ENCODE data around the gene PDGFB.

DNA sequence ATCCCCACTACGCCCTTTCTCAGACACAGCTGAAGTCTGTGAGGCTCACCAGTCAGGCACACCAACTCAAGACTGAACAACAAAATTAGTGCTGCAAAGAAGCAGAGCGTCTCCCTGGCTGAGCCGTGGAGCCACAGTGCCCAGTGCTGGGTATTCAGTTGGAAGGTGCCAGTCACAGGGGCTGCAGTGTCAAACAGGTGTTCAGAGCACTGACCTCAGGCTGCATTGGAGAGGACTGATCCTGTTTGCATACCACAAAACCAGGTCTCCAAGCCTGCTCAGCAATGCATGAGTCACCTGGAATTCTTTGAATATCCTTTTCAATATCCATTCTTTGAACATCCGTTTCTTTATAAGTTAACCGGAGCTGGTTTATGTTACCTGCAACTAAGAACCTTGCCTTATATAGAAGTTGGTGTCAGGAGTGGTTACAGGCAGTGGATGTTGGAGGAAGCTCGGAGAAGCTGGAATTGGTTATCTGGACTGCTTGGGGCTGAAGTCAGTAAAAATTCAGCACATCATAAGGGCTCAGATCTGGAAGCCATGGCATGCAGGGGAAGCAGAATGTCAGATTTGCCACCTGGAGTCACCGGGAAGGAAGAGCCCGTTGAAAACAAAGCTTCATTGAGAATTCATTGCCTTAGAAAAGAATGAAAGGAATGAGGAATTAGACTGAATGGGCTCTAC lies 30.3 kb downstream of the PDGFB start:
- TF ChIP-seq ZNF274 (IDR thresholded peaks at IDR 0.05; ENCODE audit: low read depth, low read length): no peak
- TF ChIP-seq SUZ12 (IDR thresholded peaks at IDR 0.05; ENCODE audit: extremely low read depth, insufficient read depth, insufficient read length): no peak
- TF ChIP-seq YY1 (IDR thresholded peaks at IDR 0.05; ENCODE audit: insufficient read depth, insufficient read length): no peak

All from NT2/D1 (cell line).